Caco-2 (cell line): ENCODE measurements around the gene F12. TPM values are rescaled to one million over a fixed set of nuclear protein-coding genes. Genes with fewer than 3 reads are reported as not detected.
"Not testable (repeated sequence)": the region's sequence is repeated elsewhere in the genome, so short reads cannot be mapped to it uniquely, and the experiment has no call there.

Experiments used
- BruUV-seq: library from RNA; stranded (reverse); fragments of 400-500 nt; replicated peaks from 2 replicates; lab custom pipeline; 2021; lab: Mats Ljungman, UMichigan
- CTCF ChIA-PET: fragments of 300-600 bp; sonication (Branson Sonifier 250); formaldehyde crosslinking; loops from one replicate; lab custom pipeline; 2022; ENCODE audit warnings: antibody characterized with exemption; lab: Charles Lee
- POLR2A ChIA-PET: fragments of 300-600 bp; sonication (Branson Sonifier 250); formaldehyde crosslinking; loops from one replicate; lab custom pipeline; 2022; ENCODE audit warnings: antibody characterized with exemption; lab: Charles Lee
- DNase-seq, 2 experiments: peaks; one replicate each; pipeline versions ENCODE4 v3.0.0 to v3.0.0-alpha.2; 2020 to 2022
- H3K27me3 ChIP-seq: replicated peaks from 2 replicates; pipeline ENCODE4 v1.6.0; 2011; ENCODE audit warnings: low read length; ENCODE audit not compliant: control insufficient read depth, insufficient read depth
- H3K36me3 ChIP-seq: 2 replicates; pipeline ENCODE4 v1.5.1; 2011; ENCODE audit warnings: low read length; ENCODE audit not compliant: control insufficient read depth, insufficient read depth
- H3K4me1 ChIP-seq: fragments of 250-450 bp; sonication (Bioruptor Pico); 2 replicates; pipeline ENCODE4 v1.5.1; 2020; ENCODE audit warnings: mild to moderate bottlenecking
- H3K4me3 ChIP-seq: 2 replicates; pipeline ENCODE4 v1.5.1; 2011; ENCODE audit warnings: low read depth, mild to moderate bottlenecking, control low read depth, low read length
- H3K9me3 ChIP-seq: fragments of 250-450 bp; sonication (Bioruptor Pico); 2 replicates; pipeline ENCODE4 v1.5.1; 2020; ENCODE audit warnings: mild to moderate bottlenecking, moderate library complexity
- H3K27ac Mint-ChIP-seq: one replicate; pipeline ENCODE4 v1.8.0; 2022; ENCODE audit warnings: mixed read lengths; ENCODE audit not compliant: unreplicated experiment
- H3K27me3 Mint-ChIP-seq: one replicate; pipeline ENCODE4 v1.8.0; 2022; ENCODE audit warnings: mixed read lengths; ENCODE audit not compliant: insufficient read depth, unreplicated experiment
- H3K36me3 Mint-ChIP-seq: one replicate; pipeline ENCODE4 v1.8.0; 2022; ENCODE audit warnings: mild to moderate bottlenecking, mixed read lengths; ENCODE audit not compliant: insufficient read depth, unreplicated experiment
- H3K4me1 Mint-ChIP-seq: one replicate; pipeline ENCODE4 v1.8.0; 2022; ENCODE audit warnings: low read depth, mixed read lengths; ENCODE audit not compliant: unreplicated experiment
- H3K4me3 Mint-ChIP-seq: one replicate; pipeline ENCODE4 v1.8.0; 2022; ENCODE audit warnings: mild to moderate bottlenecking, moderate library complexity, mixed read lengths; ENCODE audit not compliant: unreplicated experiment
- H3K9me3 Mint-ChIP-seq: one replicate; pipeline ENCODE4 v1.8.0; 2022; ENCODE audit warnings: mixed read lengths; ENCODE audit not compliant: unreplicated experiment
- intact Hi-C: fragments of 100-400 bp; cut with micrococcal nuclease; formaldehyde crosslinking; loops from one replicate; pipeline ENCODE4 v1.10.0; 2022; ENCODE audit not compliant: unreplicated experiment
- total RNA-seq: library from RNA; stranded (reverse); gene quantifications from 2 replicates; pipeline ENCODE4 v1.2.3, GENCODE V29; 2022
- TF ChIP-seq, protein P1 (sequence below), 2 experiments: fragments of 200-600 bp in 1 of 2; IDR thresholded peaks; 1 replicate in 1 of 2; 2 replicates in 1 of 2; pipeline versions ENCODE4 v1.5.1 to v1.8.0; 2011 to 2022; ENCODE audit warnings: antibody characterized with exemption in 1 of 2, control low read depth in 1 of 2, inconsistent platforms in 1 of 2, low read depth in 1 of 2, low read length in 1 of 2, mild to moderate bottlenecking in 1 of 2, moderate library complexity in 1 of 2; ENCODE audit not compliant: insufficient read depth in 1 of 2, severe bottlenecking in 1 of 2, unreplicated experiment in 1 of 2

F12 gene
- total RNA-seq, 1 experiment from 2014 or later: 13.3 TPM

DNA sequence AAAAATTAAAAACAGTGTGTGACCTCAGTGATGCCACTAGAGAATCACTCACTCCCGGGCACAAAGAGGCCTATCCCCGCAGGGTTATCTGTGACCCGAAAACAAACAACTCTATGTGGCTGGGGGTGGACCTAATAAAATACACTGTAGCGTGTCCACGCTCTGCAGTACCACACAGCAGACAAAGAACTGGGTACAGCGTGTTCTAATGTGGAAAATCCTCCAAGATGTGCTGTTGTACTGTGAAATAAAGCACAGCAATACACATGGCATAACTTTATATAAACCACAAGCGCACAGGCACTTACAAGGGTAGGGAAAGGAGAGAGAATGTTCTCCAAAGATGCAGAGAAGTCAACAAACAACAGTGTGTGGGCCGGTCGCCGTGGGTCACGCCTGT lies 33.3 kb downstream of the F12 start:
- BruUV-seq: no TSS peak
- TF ChIP-seq, protein P1, sequence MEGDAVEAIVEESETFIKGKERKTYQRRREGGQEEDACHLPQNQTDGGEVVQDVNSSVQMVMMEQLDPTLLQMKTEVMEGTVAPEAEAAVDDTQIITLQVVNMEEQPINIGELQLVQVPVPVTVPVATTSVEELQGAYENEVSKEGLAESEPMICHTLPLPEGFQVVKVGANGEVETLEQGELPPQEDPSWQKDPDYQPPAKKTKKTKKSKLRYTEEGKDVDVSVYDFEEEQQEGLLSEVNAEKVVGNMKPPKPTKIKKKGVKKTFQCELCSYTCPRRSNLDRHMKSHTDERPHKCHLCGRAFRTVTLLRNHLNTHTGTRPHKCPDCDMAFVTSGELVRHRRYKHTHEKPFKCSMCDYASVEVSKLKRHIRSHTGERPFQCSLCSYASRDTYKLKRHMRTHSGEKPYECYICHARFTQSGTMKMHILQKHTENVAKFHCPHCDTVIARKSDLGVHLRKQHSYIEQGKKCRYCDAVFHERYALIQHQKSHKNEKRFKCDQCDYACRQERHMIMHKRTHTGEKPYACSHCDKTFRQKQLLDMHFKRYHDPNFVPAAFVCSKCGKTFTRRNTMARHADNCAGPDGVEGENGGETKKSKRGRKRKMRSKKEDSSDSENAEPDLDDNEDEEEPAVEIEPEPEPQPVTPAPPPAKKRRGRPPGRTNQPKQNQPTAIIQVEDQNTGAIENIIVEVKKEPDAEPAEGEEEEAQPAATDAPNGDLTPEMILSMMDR (IDR thresholded peaks at IDR 0.05; ENCODE audit: insufficient read depth in 1 of 2, low read depth in 1 of 2, low read length in 1 of 2, severe bottlenecking in 1 of 2, unreplicated experiment in 1 of 2): no peak
- intact Hi-C loops: no loop called here
- no peak for DNase-seq
- no peak overlapping the region for H3K4me3 Mint-ChIP-seq
- H3K27ac Mint-ChIP-seq: no peak overlapping the region
- no peaks in the 10 kb centered on the region for H3K9me3 Mint-ChIP-seq
- peaks cover 25% of the 10 kb centered on the region for H3K4me1 Mint-ChIP-seq
- Histone ChIP-seq H3K9me3 (no peaks in the 10 kb centered on the region), H3K27me3 (no peaks in the 10 kb centered on the region), H3K4me3 (no peak overlapping the region), H3K4me1 (peaks cover 46% of the 10 kb centered on the region), H3K36me3 (no peaks in the 10 kb centered on the region; the same call in 1 of the 2 replicates)
- CTCF ChIA-PET: no interaction called here
- H3K27me3 Mint-ChIP-seq: no peaks in the 10 kb centered on the region
- peaks cover 5% of the 10 kb centered on the region for H3K36me3 Mint-ChIP-seq
- POLR2A ChIA-PET: no interaction called here

DNA sequence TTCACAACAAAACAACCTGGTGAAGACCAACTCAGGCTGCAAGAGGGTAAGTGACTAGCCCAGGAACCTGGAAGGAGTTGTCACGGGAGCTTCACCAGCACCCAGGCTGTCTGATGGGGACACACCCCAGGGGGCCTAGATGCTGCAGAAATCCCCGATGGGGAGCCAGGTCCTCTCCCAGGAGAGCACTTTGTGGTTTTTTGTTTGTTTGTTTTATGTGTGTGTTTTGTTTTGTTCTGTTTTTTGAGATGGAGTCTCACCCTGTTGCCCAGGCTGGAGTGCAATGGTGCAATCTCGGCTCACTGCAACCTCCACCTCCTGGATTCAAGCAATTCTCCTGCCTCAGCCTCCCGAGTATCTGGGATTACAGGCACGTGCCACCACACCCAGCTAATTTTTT lies 33.8 kb downstream of the F12 start:
- H3K9me3 Mint-ChIP-seq, H3K4me3 Mint-ChIP-seq, H3K4me3 ChIP-seq, H3K27me3 Mint-ChIP-seq, BruUV-seq, POLR2A ChIA-PET, H3K27me3 ChIP-seq, H3K27ac Mint-ChIP-seq, H3K9me3 ChIP-seq, H3K36me3 Mint-ChIP-seq, intact Hi-C loops, H3K36me3 ChIP-seq, DNase-seq: not testable (repeated sequence)
- peaks cover 43% of the 10 kb centered on the region for H3K4me1 ChIP-seq
- peaks cover 23% of the 10 kb centered on the region for H3K4me1 Mint-ChIP-seq
- CTCF ChIA-PET: interaction anchor here (1.0 kb wide), 1 partner anchor 15 kb away, joined by 3 read pairs; no protein-coding TSS in a partner anchor

DNA sequence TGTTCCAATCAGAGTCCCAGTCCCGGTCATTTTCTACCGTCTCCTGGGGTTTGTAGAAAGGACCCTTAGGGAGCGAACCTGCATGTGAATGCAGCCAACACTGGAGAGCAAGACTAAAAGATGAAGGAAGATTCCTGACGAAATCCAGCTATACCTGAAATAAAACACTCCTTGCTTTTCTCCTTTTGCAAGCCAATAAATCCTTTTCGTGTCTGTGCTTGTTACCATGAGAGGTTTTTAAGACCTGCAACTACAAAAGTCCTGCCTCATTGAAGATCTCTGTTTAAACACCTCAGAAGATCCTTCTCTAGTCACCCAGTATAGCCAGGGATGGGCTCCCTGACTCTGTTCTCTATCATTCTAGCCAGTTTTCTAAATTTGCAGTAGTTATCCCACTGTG lies 35.2 kb downstream of the F12 start:
- ChIA-PET CTCF (no interaction called here), POLR2A (no interaction called here)
- H3K36me3 Mint-ChIP-seq: peaks cover 5% of the 10 kb centered on the region
- Histone ChIP-seq H3K36me3 (no peaks in the 10 kb centered on the region; the same call in 1 of the 2 replicates), H3K27me3 (no peaks in the 10 kb centered on the region), H3K4me1 (peaks cover 41% of the 10 kb centered on the region), H3K9me3 (no peaks in the 10 kb centered on the region), H3K4me3 (no peak overlapping the region)
- intact Hi-C loops: no loop called here
- no peak overlapping the region for H3K27ac Mint-ChIP-seq
- H3K4me1 Mint-ChIP-seq: peaks cover 14% of the 10 kb centered on the region
- BruUV-seq: no TSS peak
- no peaks in the 10 kb centered on the region for H3K27me3 Mint-ChIP-seq
- H3K9me3 Mint-ChIP-seq: no peaks in the 10 kb centered on the region
- no peak overlapping the region for H3K4me3 Mint-ChIP-seq
- TF ChIP-seq, protein P1 (IDR thresholded peaks at IDR 0.05; ENCODE audit: insufficient read depth in 1 of 2, low read depth in 1 of 2, low read length in 1 of 2, severe bottlenecking in 1 of 2, unreplicated experiment in 1 of 2): no peak
- no peak for DNase-seq

DNA sequence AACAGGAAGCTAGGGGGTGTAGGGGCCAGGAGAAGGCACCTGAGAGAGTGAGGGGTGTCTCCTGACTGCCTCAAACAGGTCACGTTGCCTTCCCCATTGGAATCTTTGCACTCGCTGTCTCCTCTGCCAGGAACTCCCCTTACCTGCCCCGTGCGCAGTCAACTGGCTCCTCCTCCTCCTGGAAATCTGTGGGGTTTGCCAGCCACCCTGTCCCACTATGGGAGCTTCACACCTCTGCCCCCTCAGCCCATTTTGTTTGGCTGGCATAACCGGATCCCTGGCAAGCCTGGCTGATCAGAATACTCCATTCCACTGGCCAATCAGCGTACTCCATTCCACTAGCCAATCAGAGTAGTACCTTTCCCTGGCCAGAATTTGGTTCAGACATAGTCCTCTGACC lies 35.6 kb downstream of the F12 start:
- no peaks in the 10 kb centered on the region for H3K27me3 ChIP-seq
- no peaks in the 10 kb centered on the region for H3K9me3 ChIP-seq
- peaks cover 37% of the 10 kb centered on the region for H3K4me1 ChIP-seq
- intact Hi-C loops: no loop called here
- no peak overlapping the region for H3K4me3 ChIP-seq
- BruUV-seq: no TSS peak
- H3K9me3 Mint-ChIP-seq: no peaks in the 10 kb centered on the region
- POLR2A ChIA-PET: no interaction called here
- peaks cover 5% of the 10 kb centered on the region for H3K36me3 Mint-ChIP-seq
- H3K27me3 Mint-ChIP-seq: no peaks in the 10 kb centered on the region
- TF ChIP-seq, protein P1 (IDR thresholded peaks at IDR 0.05; ENCODE audit: insufficient read depth in 1 of 2, low read depth in 1 of 2, low read length in 1 of 2, severe bottlenecking in 1 of 2, unreplicated experiment in 1 of 2): no peak
- no peak for DNase-seq
- H3K36me3 ChIP-seq: no peaks in the 10 kb centered on the region; the same call in 1 of the 2 replicates
- peaks cover 14% of the 10 kb centered on the region for H3K4me1 Mint-ChIP-seq
- CTCF ChIA-PET: no interaction called here
- H3K4me3 Mint-ChIP-seq: no peak overlapping the region
- no peak overlapping the region for H3K27ac Mint-ChIP-seq
